CD4-positive, alpha-beta T cell treated with Interleukin-17A for 4 hours (primary cell): ENCODE measurements around the gene CDKN1C.

Experiments
- DNase-seq: peaks from one replicate; pipeline ENCODE4 v3.0.0-alpha.2; 2020; ENCODE audit warnings: mixed read lengths

CDKN1C gene

DNA sequence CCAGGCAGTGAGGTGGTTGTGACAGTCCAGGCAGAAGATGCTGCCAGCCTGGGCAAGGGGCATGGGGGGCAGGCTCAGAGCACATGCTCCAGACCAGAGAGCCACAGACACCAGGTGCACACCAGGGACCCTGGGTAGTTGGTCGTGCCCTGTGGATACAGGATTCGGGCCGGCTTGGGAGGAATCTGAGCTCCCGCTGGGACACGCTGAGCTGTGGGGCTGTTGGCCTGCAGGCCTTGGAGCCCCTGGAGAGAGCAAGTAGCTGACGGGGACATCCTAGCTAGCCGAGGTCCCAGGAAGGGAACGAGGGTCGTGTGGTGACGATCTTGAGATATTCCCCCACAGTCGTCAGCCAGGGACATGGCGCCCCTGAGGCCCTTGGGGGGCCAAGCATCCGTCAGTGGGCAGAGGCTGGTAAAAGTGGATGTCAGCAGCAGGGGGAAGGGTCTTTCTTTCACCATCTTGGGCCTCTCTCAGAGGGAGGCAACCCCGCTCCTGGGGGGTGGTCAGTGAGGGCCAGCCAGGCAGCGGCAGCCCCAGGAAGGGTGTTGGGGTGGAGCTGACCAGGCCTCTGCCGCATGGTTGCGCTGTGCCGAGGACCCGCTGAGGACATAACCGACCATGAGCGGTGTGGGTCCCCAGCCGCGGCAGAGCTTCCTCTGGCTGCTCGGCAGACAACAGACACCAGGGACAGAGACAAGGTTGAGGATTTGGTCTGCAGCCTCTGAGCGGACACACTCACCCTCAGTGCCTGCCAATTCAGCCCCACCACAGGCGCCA is 44.0 kb downstream of the CDKN1C start:
- no peak for DNase-seq

DNA sequence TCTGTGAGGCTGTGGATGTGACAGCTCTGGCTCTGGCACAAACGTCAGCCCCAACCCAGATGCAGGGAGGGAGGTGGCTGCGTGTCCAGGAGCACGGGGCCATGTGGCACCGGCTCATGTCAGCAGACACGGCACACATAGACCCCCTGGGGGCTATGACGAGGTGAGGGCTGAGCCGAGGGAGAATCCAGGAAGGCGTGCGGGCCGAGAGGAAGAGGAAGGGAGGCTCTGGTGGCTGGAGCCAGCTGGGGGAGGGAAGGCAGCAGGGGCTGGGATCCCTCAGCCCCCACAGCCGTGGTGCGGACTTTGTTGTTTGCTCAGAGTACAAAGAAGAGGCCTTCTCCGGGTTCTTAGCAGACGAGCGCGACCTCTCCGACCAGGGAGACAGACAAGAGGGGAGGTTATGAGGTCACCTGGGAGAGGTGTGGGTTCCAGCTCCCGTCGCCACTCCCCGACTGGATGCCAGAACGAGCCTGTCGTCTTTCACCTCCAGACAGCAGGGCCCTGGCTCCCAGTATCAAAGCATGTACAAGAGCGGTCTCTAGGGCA is 46.1 kb downstream of the CDKN1C start:
- no peak for DNase-seq

DNA sequence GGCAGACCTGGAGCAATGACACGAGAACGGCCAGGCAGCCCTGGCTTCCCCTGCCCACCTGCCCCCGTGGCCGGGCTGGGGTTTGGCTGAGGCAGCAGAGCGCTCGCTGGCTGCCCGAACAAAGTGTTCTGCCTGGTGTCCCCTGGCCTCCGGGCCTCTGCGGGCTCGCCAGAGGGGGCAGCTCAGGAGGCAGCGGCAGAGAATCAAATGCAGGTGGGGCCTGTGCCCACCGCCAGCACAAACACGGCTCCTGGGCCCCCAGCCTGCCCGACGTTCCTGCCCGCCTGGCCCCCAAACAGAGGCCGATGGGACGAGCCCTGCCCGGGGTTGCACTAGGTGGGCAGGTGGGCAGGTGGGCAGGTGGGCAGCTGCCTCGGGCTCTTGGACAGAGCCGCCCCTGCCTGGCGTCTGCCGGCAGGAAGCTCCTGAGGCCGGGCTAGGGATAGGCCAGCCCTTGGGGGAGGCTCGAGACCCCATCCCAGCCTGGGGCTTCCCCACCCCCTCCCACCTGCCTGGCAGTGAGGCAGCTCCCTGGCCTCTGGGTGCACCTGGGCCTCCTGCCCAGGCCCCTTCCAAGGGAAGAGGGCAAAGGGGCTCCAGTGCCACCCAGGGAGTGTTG is 46.8 kb downstream of the CDKN1C start:
- no peak for DNase-seq

DNA sequence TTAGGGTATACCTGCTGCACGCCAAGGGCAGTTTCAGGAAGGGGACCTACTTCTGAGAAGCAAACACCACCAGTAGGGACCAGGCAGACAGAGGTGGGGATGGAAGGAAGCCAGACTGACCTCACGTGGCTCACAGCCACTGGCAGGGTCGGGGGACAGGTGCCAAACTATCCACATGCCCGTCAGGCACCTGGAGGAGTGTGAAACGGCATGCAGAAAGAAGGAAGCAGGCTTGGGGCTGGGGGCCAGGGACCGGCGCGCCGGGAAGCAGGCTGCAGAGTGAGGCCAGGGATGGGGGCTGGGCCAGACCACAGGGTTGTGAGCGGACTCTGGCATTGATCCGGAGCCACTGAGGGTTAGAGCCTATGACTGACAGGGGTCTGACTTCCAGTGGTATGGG is 47.5 kb downstream of the CDKN1C start:
- no peak for DNase-seq

DNA sequence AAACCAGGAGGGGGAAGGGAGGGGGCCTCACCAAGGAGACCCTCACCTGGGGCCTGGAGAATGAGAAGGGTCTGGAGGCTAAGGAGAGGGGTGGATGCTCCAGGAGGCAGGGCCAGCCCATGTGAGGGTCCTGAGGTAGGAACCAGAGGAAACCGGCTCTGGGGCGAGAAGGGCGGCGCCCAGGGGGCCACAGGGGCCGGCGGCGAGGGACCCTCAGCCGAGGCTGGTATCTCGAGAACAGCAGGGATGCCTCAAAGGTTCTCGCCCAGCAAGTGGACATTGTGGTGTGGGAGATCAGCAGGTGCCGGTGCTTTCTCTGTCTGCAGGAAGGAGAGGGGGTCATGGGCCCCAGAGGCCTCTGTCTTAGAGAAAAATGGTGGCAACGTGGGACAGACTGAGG is 47.9 kb downstream of the CDKN1C start:
- DNase-seq, result no peak

DNA sequence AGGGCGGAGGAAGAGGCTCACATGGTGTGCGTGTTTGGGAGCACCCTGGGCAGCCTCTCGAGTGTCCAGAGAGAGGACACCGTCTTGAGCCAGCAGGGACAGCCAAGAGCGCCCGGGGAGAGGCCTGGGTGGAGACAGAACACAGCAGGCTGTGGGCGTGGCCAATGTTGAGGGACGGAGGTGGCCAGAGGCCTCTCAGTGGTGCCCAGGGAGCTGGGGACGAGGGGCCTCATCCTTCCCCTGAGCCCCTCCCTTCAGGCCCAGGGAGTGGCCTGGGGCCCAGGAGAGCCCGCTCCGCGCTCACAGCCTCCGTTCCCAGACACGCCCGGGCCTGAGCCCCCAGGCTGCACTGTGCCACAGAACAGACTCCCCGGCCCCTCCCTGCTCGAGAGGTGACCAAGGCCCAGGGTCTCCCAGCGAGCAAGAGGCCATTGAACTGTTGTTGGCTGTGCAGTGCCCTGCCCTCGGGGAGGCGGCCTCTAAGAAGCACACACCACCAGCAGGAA is 48.4 kb downstream of the CDKN1C start:
- no peak for DNase-seq

DNA sequence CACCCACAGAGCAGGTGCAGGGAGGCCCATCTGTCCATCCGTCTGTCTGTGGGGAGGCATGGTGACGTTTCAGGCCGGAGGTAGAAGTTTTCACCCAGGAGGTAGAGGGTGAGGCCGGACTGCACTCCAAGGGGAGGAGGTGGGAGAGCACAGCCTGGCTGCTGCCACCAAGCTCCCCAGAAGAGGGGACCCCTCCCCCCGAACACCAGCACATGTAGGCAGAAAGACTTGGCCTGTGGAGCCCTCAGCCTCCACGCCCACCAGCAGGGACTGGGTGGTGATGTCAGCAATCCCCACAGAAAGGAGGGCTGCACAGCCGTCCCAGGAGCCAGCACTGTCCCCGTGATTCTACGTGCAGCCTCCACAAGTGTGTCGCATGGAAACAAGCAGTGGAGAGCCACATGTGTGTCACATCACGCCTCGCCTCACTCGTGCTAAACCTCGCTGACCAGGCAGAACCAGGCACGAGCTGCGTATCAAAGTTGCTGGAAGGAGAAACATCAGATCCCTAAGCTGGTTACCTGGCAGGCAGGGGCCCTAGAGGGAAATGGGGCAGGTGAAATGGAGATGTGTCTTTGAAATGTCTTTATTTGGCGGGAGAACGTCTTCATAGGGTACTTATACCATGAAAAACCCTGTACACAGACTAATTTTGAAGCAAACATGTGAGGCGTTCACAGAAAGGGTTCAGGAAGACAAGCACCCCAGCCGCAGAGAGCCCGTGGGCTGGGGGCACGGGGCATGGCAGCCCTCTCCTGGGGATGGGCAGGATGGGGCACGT is 49.1 kb downstream of the CDKN1C start:
- no peak for DNase-seq

DNA sequence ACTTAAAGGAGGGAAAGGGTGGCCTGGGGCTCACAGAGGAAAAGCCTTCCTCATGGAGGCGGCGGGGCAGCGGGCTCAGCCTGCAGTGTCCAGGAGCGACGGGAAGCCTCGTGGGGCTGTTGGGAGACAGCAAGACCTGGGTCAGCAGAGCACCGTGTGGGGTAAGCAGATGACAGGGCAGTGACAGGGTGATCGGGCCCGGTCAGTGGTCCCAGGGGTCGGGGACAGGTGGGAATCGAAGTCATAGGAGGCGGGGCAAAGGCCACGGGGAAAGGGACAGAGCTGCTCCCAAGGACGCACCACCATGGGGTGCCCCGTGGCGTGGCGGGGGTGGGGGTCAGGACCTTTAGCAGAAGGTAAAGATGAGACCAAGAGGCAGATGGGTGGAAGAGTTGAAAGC is 49.8 kb downstream of the CDKN1C start:
- DNase-seq, result no peak

DNA sequence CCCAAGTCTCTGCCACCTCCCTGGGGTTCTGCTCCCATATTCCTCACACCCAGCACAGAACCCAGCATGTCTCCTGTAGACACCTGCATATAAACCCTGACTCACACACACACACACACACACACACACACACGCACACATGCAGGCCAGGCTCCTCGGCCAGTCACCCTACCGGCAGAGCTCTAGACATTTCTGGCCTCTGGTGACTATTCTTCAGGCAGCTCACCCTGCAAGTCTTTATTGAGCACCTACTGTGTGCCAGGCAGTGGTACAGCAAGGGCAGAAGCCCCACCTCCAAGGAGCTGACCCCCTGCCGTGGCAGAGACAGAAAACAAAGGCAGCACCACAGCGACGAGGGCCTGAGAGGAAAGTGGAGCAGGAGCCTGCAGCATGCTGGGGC is 50.3 kb downstream of the CDKN1C start:
- DNase-seq, result no peak

DNA sequence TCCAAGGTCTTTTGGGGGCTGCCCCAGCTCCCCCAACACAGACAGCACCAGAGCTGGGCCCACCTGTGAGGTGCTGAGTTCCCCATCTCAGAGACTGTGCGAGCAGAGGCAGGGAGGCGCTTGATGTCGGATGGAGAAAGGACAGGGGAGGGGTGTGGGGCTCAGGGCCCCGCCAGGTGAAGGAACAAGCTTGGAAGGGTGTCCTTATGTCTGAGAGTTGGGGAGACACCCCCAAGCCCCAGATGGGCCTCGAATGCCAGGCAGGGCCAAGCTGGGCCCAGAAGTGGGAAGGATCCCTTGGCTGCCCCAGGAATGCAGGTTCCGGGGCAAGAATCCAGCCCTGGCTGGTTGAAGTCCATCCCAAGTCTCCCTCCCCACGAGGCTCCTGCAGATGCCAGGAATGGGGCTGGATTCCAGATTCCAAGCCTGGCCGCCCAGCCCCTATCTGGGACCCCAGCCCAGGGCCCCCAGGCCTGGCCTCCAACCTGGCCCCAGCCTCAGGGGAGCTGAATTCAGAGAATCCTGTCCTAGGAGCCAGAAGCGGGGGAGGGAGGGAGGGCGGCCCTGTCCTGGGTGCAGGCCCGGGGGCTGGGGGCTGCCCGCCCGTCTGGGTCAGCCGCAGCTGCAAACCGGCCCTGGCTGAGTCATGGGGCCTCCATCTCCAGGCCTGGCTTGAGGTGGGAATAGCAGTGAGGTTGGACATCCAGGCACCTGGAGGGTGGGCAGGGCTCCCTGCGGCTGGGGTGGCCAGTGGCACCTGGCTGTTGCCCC is 50.9 kb downstream of the CDKN1C start:
- DNase-seq, result no peak

DNA sequence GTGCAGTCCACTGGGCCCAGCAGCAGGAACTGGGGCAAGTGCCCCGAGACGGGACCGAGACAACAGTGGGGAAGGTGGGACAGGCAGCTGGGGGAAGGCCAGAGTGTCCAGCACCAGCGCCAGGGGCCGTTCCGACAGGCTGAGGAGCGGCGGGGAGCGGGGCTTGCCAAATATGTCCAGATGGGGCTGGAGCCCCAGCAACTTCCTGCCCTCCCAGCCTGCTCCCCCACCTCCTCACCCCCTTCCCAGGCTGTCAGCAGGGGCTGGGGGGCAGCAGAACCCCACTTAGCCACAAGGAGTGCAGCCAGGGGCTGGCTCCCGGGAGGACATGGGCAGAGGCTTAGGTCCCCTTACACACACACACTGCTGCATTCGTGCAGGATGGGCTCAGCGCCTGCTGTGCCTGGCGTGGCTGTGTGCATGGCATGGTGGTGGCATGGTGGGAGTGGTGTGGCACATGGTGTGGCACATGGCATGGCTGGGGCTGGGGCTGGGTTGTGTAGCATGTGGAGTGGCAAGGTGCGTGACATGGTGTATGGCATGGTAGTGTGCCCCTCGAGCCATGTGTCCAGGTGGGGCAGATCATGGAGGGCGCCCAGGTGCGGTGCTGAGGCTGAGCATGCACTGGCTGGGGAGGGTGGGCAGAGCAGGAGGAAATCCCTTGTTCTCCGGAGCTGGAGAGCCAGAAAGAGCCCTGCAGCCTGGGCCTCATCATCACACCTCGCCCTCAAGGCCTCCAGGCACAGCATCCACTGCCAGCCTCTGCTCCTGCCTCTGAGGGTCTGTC is 51.7 kb downstream of the CDKN1C start:
- DNase-seq, result no peak
